Upper lobe of left lung (tissue), 6 donors: ENCODE results near the gene CCDC77. TPM values are rescaled to one million over a fixed set of nuclear protein-coding genes. Genes with fewer than 3 reads are reported as not detected.

ENCODE experiments used
- ATAC-seq, 2 donors: fragments of 200-7000 bp; cut with Tn5 transposase; one replicate each; pipeline ENCODE4 v1.9.1; 2022; ENCODE audit warnings: mild to moderate bottlenecking in 2 of 2, moderate library complexity in 2 of 2; ENCODE audit not compliant: low FRiP score in 2 of 2
- DNase-seq, 2 donors: peaks; one replicate each; pipeline ENCODE4 v3.0.0-alpha.2; 2019 to 2020
- H3K27ac ChIP-seq, 4 donors: fragments of 200-600 bp; sonication (generic); one replicate each; pipeline ENCODE4 v1.5.1; 2016 to 2019
- H3K27me3 ChIP-seq, 4 donors: fragments of 200-600 bp; sonication (generic); one replicate each; pipeline ENCODE4 v1.5.1; 2017 to 2019
- H3K36me3 ChIP-seq, 4 donors: fragments of 200-600 bp; sonication (generic); one replicate each; pipeline ENCODE4 v1.5.1; 2016 to 2019
- H3K4me1 ChIP-seq, 4 donors: fragments of 200-600 bp; sonication (generic); one replicate each; pipeline ENCODE4 v1.5.1; 2018 to 2019
- H3K4me3 ChIP-seq, 4 donors: fragments of 200-600 bp; sonication (generic); one replicate each; pipeline ENCODE4 v1.5.1; 2017 to 2019; ENCODE audit warnings: mild to moderate bottlenecking in 2 of 4, moderate library complexity in 1 of 4
- H3K9me3 ChIP-seq, 4 donors: fragments of 200-600 bp; sonication (generic); one replicate each; pipeline ENCODE4 v1.5.1; 2018 to 2019
- EP300 ChIP-seq, 4 donors: sonication (generic); formaldehyde crosslinking; IDR thresholded peaks; one replicate each; pipeline ENCODE4 v1.5.1; 2017; ENCODE audit warnings: antibody characterized with exemption in 4 of 4, control low read depth in 2 of 4
- POLR2A ChIP-seq, 4 donors: fragments of 450-650 bp; IDR thresholded peaks; one replicate each; pipeline ENCODE4 v1.5.1; 2016 to 2017; ENCODE audit warnings: antibody characterized with exemption in 4 of 4, mild to moderate bottlenecking in 2 of 4
- POLR2AphosphoS5 ChIP-seq, 2 donors: sonication (generic); formaldehyde crosslinking; IDR thresholded peaks; one replicate each; pipeline ENCODE4 v1.5.1; 2017; ENCODE audit warnings: antibody characterized with exemption in 2 of 2
- WGBS, 2 donors: methylation state at CpG; one replicate each; pipeline ENCODE4 v1.1.5; 2017 to 2018; 5-methylcytosine and 5-hydroxymethylcytosine counted together
- total RNA-seq, 6 donors: library from RNA; depleted of rRNA in 4 of 6; stranded (reverse); fragments of >200 nt in 4 of 6; gene quantifications; one replicate each; pipeline versions ENCODE4 v1.1.0 to v1.2.1, GENCODE V29; 2016 to 2021
- TF ChIP-seq, protein P1 (sequence below), 6 experiments: fragments of 450-650 bp in 4 of 6; fragments of 200-600 bp in 2 of 6; sonication (generic) in 2 of 6; IDR thresholded peaks; one replicate each; pipeline ENCODE4 v1.5.1; 2016 to 2019; ENCODE audit warnings: antibody characterized with exemption in 6 of 6
- donor health status: DM: no; HTN: no; CAD: no; lungs with moderate emphysema.
- donor health status: DM: no; HTN: yes; CAD: no; lungs with severe emphysema.

CCDC77 gene
- total RNA-seq, 6 donors from 2014 or later = 6.5 to 25.1 (median 7.6) TPM

DNA sequence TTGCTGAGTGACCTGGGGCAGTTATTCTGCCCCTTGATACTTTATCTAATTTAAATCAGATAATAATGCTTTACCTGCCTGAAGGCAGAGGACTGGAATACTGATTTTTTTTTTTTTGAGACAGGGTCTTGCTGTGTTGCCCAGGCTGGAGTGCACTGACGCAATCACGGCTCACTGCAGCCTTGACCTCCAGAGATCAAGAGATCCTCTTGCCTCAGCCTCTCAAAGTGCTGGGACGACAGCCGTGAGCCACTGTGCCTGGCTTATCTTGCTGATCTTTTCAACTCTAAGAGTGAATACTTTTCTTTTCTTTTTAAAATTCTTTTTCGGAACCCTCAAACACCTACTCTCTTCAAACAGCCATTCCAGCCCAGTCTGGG, 57.6 kb downstream of the CCDC77 start:
- Histone ChIP-seq H3K4me1 (peaks cover 9 to 24% (median 15%) of the 10 kb centered on the region in 4 donors), H3K9me3 (no peaks in the 10 kb centered on the region), H3K4me3 (peak overlapping the region in 3 of 4 donors; percentile 64 to 70 (median 65)), H3K36me3 (no peaks in the 10 kb centered on the region), H3K27me3 (peaks cover 0 to 18% (median 9%) of the 10 kb centered on the region in 4 donors), H3K27ac (peak overlapping the region; percentile 31 to 71 (median 54))
- DNase-seq (peak in 1 of 2 donors; percentile 28), ATAC-seq (peak in 1 of 2 donors; percentile 2)
- TF ChIP-seq POLR2AphosphoS5 (IDR thresholded peaks at IDR 0.05) (no peak), EP300 (IDR thresholded peaks at IDR 0.05) (no peak), POLR2A (IDR thresholded peaks at IDR 0.05) (no peak)
- TF ChIP-seq, protein P1, sequence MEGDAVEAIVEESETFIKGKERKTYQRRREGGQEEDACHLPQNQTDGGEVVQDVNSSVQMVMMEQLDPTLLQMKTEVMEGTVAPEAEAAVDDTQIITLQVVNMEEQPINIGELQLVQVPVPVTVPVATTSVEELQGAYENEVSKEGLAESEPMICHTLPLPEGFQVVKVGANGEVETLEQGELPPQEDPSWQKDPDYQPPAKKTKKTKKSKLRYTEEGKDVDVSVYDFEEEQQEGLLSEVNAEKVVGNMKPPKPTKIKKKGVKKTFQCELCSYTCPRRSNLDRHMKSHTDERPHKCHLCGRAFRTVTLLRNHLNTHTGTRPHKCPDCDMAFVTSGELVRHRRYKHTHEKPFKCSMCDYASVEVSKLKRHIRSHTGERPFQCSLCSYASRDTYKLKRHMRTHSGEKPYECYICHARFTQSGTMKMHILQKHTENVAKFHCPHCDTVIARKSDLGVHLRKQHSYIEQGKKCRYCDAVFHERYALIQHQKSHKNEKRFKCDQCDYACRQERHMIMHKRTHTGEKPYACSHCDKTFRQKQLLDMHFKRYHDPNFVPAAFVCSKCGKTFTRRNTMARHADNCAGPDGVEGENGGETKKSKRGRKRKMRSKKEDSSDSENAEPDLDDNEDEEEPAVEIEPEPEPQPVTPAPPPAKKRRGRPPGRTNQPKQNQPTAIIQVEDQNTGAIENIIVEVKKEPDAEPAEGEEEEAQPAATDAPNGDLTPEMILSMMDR (IDR thresholded peaks at IDR 0.05) = no peak
- WGBS, 2 donors = 40 to 60% methylated on average over 5 of the region's 5 CpGs

DNA sequence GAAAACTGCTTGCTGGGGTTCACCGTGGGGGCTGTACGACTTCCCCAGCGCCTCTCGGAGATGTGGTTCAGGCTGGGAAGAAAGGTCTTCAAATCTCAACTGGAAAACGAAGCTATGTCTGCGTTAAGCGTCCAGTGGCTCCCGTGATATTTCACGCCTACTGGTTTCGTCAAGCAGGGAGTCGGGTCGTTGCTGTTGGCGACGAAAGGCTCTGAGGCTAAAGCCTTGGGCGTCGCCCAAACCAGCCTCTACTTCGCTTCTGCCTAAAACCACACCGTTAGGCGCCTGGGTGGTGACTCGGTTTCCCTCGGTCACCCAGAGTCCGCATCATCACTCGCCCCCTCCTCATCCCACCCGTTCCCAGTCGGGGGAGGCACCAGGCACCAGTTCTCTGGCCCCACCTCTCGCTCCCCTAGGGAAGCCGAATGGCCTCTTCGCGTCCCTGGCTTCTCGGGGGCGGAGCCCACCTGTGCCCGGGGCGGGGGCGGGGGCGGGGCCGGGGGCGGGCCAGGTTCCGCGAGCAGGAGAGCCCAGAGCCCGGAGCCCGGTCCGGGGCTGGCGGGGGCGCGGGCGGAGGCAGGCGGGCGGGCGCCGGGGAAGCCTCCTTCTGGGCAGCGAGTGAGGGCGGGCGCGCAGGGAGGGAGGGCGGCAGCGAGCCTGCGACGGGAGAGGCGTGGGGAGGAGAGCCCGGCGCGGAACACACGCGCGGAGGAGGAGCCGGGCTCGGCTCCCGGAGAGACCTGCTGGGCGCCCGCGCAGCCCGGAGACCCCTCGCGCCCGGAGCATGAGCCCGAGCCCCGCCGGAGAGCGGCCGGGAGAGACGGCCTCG, 58.2 kb downstream of the CCDC77 start, which contains the start of gene B4GALNT3:
B4GALNT3 (plus strand) TSS at position 510 of the 829 bp plus-strand sequence. CDS start 438 bp downstream, outside the sequence.
- peak within 1 kb of the TSS; percentile 31 to 71 (median 54) for H3K27ac ChIP-seq
- ATAC-seq (peak; percentile 76 to 85), DNase-seq (peak; percentile 72 to 94)
- H3K4me1 ChIP-seq = peaks cover 9 to 24% (median 16%) of the 10 kb centered on the region in 4 donors
- H3K36me3 ChIP-seq = no peaks in the 10 kb centered on the region
- TF ChIP-seq EP300 (IDR thresholded peaks at IDR 0.05) (no peak), POLR2A (IDR thresholded peaks at IDR 0.05) (peak in 1 of 4 donors; percentile 54)
- no peaks in the 10 kb centered on the region for H3K9me3 ChIP-seq
- peak within 1 kb of the TSS; percentile 47 to 70 (median 64) for H3K4me3 ChIP-seq
- 8 to 16% methylated on average over 21 to 35 of the region's 82 CpGs for WGBS, 2 donors
- H3K27me3 ChIP-seq = peaks cover 0 to 18% (median 9%) of the 10 kb centered on the region in 4 donors

- DNase-seq (peak; percentile 27 to 87), ATAC-seq (peak in 1 of 2 donors; percentile 34)
- peaks cover 0 to 18% (median 9%) of the 10 kb centered on the region in 4 donors for H3K27me3 ChIP-seq
- no peaks in the 10 kb centered on the region for H3K36me3 ChIP-seq
- peak overlapping the region in 2 of 4 donors; percentile 58 to 71 for H3K27ac ChIP-seq
- peak overlapping the region; percentile 15 to 70 (median 64) for H3K4me3 ChIP-seq
- TF ChIP-seq, protein P1 (IDR thresholded peaks at IDR 0.05) = no peak
- TF ChIP-seq EP300 (IDR thresholded peaks at IDR 0.05) = no peak
- no peak for TF ChIP-seq POLR2A (IDR thresholded peaks at IDR 0.05)
- TF ChIP-seq POLR2AphosphoS5 (IDR thresholded peaks at IDR 0.05) = no peak
- peaks cover 9 to 24% (median 18%) of the 10 kb centered on the region in 4 donors for H3K4me1 ChIP-seq
- H3K9me3 ChIP-seq = no peaks in the 10 kb centered on the region
- WGBS, 2 donors = 7 to 9% methylated on average over 47 to 63 of the region's 109 CpGs
Measured at GRCh38 chr12:460261-461230, 59.1 kb downstream of the CCDC77 start.

- no peaks in the 10 kb centered on the region for H3K36me3 ChIP-seq
- H3K4me1 ChIP-seq = peaks cover 9 to 27% (median 18%) of the 10 kb centered on the region in 4 donors
- peaks cover 0 to 18% (median 9%) of the 10 kb centered on the region in 4 donors for H3K27me3 ChIP-seq
- TF ChIP-seq, protein P1 (IDR thresholded peaks at IDR 0.05) = no peak
- no peak for TF ChIP-seq POLR2A (IDR thresholded peaks at IDR 0.05)
- no peak for TF ChIP-seq EP300 (IDR thresholded peaks at IDR 0.05)
- no peak for TF ChIP-seq POLR2AphosphoS5 (IDR thresholded peaks at IDR 0.05)
- peak overlapping the region in 1 of 4 donors; percentile 65 for H3K4me3 ChIP-seq
- DNase-seq (no peak), ATAC-seq (no peak)
- no peaks in the 10 kb centered on the region for H3K9me3 ChIP-seq
- H3K27ac ChIP-seq = no peak overlapping the region
- 75 to 78% methylated on average over 13 of the region's 13 CpGs for WGBS, 2 donors
Measured at GRCh38 chr12:461425-461824, 60.0 kb downstream of the CCDC77 start.
